NCI-H524 treated with DMSO at 0.1 percent for 48 hours (cell line): Measurements from ENCODE around the gene CGNL1.
A peak's percentile ranks its signal among the peaks of the same experiment; 100 is the strongest.

Source experiments
- DNase-seq: peaks from one replicate; lab custom pipeline; 2025; lab: John Stamatoyannopoulos, UW

CGNL1 gene

DNA sequence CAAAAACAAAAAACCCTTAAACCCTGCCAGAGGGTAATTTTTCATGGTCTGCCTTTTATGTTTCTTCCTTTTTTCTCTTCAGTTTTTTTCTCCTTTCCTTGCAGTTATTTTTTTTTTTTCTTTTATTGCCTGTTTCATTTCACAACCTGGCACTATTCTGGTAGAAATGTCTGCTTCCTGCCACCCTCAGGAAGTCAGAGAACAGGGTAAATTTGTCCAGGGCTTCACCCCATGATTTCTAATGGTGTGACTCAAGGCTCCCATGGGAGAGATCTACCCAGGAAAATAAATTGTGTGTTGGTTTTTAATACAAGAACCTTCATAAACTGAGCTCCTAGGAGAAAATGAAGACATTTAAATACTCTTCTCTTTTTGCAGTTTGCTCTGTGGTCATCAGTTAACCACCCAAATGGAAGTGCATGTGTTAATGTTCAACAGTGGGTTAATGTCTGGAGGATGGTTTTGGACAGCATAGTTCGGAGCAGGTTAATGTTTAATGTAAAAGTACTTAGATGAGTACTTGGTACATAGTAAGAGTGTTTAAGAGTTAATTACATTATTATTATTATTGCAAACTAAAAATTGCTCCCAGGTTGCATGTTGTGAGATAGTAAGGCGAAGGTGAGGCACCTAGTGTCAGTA, 45.9 kb downstream of the CGNL1 start:
- DNase-seq: no peak

- DNase-seq: no peak
These were observed 47.4 kb downstream of the CGNL1 start for GRCh38 chr15:57423599-57424140.

GRCh38 chr15:57424628-57425405, 48.5 kb downstream of the CGNL1 start:
- no peak for DNase-seq

DNA sequence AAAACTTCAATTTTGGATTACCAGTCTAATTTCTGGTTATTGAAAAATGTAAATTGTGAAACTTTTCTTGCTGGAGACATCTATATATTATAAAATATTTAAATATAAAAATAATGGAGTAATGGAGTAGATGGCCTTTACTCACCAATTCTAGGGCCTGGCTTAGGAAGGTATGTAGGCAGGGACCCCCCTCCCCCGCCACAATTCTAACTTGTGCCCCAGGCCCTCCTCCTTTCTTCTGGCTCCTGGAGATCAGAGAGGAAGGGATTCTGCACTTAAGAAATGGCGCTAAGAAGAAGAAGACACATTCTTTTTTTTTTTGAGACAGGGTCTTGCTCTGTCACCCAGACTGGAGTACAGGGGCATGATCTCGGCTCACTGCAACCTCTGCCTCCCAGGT, 49.5 kb downstream of the CGNL1 start:
- no peak for DNase-seq

- no peak for DNase-seq
These were observed 51.1 kb downstream of the CGNL1 start for GRCh38 chr15:57427367-57427821.

DNA sequence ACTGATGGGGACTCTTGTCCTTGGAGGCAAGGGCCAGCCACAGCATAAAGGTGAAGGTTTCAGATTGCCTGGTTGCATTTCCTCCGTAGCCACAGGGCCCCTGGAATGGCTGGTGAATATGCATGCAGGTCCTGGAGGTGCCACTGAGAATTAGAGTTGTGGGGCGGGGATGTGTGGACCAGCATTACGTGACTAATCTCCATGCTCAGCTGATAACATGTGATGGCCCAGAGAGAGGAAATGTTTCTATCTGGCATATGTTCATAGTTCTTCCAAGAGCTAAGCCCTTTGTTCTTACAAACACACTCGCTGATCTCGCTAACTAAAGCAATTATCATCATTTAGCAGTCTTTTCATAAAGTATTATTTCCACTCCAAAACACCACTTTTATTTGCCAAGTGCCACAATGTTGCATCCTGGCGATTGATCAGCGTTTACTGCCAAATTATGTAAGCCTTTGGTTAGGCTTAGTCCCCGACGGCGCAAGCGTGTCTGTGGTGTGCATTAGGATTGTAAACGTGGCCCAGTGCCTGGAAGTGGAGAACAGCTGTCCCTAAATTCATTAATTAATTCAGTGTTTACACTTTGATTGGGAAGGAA, 55.9 kb downstream of the CGNL1 start:
- peak; percentile 95 for DNase-seq

- DNase-seq: peak; percentile 70
These were observed 59.9 kb downstream of the CGNL1 start for GRCh38 chr15:57436166-57436565.

DNA sequence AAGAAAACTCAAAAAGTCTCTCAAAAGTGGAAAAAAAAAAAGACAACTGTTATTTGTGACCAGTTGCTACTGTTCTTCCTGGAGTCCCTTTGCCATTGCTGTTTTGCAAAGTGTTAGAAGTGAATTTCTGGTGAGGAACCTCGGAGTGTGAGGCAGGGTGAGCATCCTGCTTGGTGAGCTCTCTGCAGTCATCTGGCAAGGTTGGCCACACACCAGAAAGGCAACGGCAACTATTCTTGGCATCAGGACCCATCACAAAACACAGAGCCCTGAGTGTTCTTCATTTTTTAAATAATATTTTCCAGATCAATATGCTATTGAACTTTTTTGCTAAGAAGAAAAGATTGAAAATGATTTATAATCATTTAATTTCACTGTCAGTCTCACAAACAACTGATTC, 60.7 kb downstream of the CGNL1 start:
- DNase-seq: no peak

DNA sequence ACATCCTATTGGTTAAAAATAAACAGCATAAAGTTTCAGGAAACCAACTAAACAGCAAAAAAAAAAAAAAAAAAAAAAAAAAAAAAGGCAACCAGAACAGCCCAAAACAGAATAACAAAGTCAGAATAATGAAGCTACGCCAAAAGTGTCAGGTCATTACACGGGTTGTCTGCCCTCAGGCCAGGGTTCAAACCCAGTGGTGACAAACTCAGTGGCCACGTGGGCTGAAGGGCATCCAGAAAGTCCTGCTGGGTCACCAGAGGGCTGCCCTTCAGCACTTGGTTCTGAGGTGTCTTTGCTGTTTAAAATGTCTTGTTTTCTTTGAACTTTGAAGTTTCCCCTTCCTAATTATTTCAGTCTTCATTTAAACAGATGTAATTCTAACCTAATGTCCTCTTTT, 61.3 kb downstream of the CGNL1 start:
- no peak for DNase-seq

- DNase-seq: no peak
These were observed 61.9 kb downstream of the CGNL1 start for GRCh38 chr15:57438166-57438565.

GRCh38 chr15:57439128-57440027, 63.1 kb downstream of the CGNL1 start:
- no peak for DNase-seq

GRCh38 chr15:57440167-57440566, 63.9 kb downstream of the CGNL1 start:
- no peak for DNase-seq

DNA sequence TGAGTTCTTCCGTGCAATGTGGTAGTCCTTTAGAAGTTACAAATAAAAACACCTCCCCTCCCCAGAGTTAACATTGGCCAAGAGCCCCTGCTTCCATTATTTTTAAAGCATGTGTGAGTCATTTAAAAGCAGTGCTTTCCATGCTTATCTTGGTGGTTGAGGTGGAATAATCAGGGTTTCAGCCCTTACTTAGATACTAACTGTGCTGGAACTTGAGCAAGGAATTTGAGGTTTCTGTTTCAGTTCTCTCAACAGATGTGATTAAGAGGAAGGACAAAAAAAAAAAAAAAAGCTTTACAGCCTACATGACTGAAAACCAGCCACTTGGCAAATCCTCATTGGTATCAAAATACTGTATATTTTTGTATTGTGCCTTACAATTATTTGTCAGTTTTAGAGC, 64.5 kb downstream of the CGNL1 start:
- no peak for DNase-seq

DNA sequence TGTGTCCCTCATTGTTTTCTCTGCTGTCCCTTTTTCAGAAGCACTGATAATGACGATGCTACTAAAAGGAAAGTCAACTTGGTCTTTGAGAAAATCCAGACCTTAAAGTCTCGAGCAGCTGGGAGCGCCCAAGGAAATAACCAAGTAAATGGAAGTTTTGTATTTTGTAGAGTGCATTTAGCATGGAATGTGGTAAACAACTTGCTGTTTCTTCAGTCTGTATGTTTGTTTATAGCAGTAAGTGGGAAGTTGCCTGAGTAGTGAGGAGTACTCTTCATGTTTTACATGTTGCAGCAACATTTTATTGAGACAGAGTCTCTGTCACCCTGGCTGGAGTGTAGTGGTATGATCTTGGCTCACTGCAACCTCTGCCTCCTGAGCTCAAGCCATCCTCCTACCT, 66.0 kb downstream of the CGNL1 start:
- no peak for DNase-seq

DNA sequence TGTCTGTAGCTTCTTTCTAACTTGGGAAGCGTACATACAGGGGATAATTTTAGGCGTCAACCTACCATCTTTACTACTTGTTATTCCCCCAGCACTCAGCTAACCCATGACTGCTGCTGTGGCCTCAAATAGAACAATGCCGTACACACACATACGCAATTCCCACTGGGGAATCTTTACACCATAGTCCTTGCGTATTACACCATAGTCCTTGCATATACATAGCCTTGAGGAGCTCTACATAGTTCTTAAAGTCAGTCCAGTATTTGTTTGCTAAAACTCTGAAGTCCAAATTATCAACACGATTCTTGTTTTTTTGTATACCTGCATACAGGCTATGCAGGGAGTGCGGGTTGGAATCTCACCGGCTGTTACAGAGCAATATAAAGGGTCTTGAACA, 67.2 kb downstream of the CGNL1 start:
- DNase-seq: no peak

DNA sequence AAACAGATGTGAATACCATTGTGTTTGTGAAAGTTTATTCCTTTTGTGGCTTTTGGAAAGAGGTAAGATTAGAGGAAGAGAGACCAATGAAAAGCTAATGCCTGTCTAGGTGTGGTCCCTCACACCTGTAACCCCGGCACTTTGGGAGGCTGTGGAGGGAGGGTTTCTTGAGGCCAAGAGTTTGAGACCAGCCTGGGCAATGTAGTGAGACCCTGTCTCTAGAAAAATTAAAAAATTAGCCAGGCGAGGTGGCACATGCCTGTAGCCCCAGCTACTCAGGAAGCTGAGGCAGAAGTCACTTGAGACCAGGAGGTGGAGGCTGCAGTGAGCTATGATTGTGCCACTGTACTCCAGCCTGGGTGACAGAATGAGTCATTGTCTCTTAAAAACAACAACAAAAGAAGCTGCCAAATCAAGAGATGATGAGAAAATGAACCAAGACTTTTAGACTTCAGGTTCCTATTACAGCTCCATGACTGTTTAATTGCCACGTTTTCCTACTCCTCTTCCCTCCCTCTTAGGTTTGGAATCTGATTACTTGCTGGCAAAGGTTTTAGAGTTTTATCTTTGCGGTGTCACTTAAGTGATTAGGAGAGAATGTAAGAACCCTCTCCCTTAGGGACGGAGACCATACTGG, 68.7 kb downstream of the CGNL1 start:
- DNase-seq: no peak

DNA sequence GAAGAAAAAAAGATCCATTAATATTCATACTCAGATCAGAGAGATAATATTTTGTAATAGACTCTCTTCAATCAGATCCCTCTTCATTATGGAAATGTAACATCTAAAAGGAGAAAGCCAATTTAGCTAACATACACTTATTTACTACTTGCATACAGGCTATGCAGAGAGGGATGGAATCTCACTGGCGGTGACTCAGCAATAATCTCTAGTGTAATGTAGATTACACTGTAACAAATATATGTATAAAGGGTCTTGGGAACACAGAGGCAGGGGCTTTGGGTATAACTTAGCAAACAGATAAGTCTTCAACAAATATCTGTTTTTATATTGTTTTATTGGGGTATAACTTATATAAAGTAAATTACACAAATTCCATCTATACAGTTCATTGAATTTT, 69.6 kb downstream of the CGNL1 start:
- DNase-seq: no peak

GRCh38 chr15:57446393-57446792, 70.1 kb downstream of the CGNL1 start:
- no peak for DNase-seq

GRCh38 chr15:57451555-57451954, 75.2 kb downstream of the CGNL1 start:
- no peak for DNase-seq

GRCh38 chr15:57452090-57452754, 75.9 kb downstream of the CGNL1 start:
- DNase-seq: no peak

- no peak for DNase-seq
These were observed 79.6 kb downstream of the CGNL1 start for GRCh38 chr15:57455929-57456328.
